ENCODE results near the gene UNK. TPM values are rescaled to one million over a fixed set of nuclear protein-coding genes. Genes with fewer than 3 reads are reported as not detected.

UNK gene
- total and polyA plus RNA-seq, 2 of the 13 experiments (the other 11 are each of a cell fraction or from before 2014, with no cell fraction given), result 31.6 to 33.0 TPM

DNA sequence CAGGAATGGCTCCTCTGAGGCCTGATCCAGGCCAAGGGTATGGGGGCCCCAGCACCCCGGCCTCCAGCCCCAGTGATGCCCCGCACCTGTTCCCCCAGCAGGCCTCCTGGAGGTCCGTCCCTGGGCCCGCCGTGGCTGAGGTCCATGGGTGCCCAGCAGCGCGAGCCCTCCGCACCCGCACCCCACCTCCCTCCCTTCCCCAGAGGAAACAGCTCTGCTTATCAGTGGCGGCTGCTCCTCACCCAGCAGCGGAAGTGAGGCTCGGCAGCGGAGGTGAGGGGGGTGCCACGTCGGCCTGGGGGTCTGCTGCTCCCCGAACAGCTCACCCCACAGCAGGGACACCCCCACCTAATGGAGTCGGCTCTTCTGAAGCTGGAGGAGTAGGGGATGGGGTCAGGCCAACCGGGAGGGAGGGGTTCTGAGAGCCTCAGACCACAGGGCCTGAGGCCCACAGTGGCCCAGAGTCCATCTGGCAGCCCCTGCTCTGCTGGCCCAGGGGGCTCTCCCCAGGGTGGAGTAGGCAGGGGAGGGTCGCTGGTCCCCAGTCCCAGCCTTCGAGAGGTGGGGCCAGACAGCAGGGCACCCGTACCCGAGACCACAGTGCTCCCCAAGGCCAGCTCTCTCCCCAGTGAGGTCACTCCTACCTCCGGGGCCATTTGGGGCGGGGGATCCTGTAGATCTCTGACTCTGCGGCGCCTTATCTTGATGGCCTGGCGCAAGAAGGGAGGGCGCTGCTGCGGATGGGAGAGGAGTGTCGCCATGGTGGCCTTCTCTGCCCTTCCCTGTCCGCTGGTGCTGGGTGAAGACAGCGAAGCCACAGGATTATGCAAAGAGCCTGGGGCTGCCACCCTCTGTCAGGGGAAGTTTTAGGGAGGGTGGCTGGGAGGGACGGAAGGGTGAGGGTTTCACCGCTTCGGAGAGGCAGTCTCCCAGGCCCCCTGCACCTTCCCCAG, 59.2 kb downstream of the UNK start, which contains the start of gene UNC13D (continued):
- TF ChIP-seq, protein P1, sequence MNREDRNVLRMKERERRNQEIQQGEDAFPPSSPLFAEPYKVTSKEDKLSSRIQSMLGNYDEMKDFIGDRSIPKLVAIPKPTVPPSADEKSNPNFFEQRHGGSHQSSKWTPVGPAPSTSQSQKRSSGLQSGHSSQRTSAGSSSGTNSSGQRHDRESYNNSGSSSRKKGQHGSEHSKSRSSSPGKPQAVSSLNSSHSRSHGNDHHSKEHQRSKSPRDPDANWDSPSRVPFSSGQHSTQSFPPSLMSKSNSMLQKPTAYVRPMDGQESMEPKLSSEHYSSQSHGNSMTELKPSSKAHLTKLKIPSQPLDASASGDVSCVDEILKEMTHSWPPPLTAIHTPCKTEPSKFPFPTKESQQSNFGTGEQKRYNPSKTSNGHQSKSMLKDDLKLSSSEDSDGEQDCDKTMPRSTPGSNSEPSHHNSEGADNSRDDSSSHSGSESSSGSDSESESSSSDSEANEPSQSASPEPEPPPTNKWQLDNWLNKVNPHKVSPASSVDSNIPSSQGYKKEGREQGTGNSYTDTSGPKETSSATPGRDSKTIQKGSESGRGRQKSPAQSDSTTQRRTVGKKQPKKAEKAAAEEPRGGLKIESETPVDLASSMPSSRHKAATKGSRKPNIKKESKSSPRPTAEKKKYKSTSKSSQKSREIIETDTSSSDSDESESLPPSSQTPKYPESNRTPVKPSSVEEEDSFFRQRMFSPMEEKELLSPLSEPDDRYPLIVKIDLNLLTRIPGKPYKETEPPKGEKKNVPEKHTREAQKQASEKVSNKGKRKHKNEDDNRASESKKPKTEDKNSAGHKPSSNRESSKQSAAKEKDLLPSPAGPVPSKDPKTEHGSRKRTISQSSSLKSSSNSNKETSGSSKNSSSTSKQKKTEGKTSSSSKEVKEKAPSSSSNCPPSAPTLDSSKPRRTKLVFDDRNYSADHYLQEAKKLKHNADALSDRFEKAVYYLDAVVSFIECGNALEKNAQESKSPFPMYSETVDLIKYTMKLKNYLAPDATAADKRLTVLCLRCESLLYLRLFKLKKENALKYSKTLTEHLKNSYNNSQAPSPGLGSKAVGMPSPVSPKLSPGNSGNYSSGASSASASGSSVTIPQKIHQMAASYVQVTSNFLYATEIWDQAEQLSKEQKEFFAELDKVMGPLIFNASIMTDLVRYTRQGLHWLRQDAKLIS (CRISPR knock-in tag; IDR thresholded peaks at IDR 0.05), result 0 out of 2 replicates have a peak, but pooled peaks have one; percentile 32
- TF ChIP-seq MAZ (IDR thresholded peaks at IDR 0.05; ENCODE audit: borderline replicate concordance, low read depth, low read length) (peak; percentile 27), MAZ (CRISPR knock-in tag; IDR thresholded peaks at IDR 0.05; ENCODE audit: low read depth) (peak; percentile 58), LCORL (IDR thresholded peaks at IDR 0.05) (no peak), LCORL (CRISPR knock-in tag; IDR thresholded peaks at IDR 0.05) (peak; percentile 16; the same call in 1 of the 2 replicates), ZNF232 (CRISPR knock-in tag; IDR thresholded peaks at IDR 0.05; ENCODE audit: borderline replicate concordance) (peak; percentile 50; the same call in 1 of the 2 replicates), NRL (CRISPR knock-in tag; IDR thresholded peaks at IDR 0.05; ENCODE audit: borderline replicate concordance) (peak; percentile 71), ZNF616 (CRISPR knock-in tag; IDR thresholded peaks at IDR 0.05; ENCODE audit: low read depth) (no peak), ZNF839 (CRISPR knock-in tag; IDR thresholded peaks at IDR 0.05; ENCODE audit: borderline replicate concordance) (peak; percentile 55; the same call in 1 of the 2 replicates), ZFP82 (CRISPR knock-in tag; IDR thresholded peaks at IDR 0.05; ENCODE audit: borderline replicate concordance) (peak; percentile 70; the same call in 1 of the 2 replicates), ZNF891 (CRISPR knock-in tag; IDR thresholded peaks at IDR 0.05) (peak; percentile 90), HIVEP1 (CRISPR knock-in tag; IDR thresholded peaks at IDR 0.05) (peak; percentile 13; the same call in 1 of the 2 replicates), HNRNPL (IDR thresholded peaks at IDR 0.05; ENCODE audit: low read depth, low read length) (0 out of 2 replicates have a peak, but pooled peaks have one; percentile 29), RXRB (CRISPR knock-in tag; IDR thresholded peaks at IDR 0.05; ENCODE audit: borderline replicate concordance) (peak; percentile 13; the same call in 1 of the 2 replicates)
- TF ChIP-seq, protein P2, sequence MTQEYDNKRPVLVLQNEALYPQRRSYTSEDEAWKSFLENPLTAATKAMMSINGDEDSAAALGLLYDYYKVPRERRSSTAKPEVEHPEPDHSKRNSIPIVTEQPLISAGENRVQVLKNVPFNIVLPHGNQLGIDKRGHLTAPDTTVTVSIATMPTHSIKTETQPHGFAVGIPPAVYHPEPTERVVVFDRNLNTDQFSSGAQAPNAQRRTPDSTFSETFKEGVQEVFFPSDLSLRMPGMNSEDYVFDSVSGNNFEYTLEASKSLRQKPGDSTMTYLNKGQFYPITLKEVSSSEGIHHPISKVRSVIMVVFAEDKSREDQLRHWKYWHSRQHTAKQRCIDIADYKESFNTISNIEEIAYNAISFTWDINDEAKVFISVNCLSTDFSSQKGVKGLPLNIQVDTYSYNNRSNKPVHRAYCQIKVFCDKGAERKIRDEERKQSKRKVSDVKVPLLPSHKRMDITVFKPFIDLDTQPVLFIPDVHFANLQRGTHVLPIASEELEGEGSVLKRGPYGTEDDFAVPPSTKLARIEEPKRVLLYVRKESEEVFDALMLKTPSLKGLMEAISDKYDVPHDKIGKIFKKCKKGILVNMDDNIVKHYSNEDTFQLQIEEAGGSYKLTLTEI (CRISPR knock-in tag; conservative IDR thresholded peaks at IDR 0.05), result no peak
- TF ChIP-seq, protein P3, sequence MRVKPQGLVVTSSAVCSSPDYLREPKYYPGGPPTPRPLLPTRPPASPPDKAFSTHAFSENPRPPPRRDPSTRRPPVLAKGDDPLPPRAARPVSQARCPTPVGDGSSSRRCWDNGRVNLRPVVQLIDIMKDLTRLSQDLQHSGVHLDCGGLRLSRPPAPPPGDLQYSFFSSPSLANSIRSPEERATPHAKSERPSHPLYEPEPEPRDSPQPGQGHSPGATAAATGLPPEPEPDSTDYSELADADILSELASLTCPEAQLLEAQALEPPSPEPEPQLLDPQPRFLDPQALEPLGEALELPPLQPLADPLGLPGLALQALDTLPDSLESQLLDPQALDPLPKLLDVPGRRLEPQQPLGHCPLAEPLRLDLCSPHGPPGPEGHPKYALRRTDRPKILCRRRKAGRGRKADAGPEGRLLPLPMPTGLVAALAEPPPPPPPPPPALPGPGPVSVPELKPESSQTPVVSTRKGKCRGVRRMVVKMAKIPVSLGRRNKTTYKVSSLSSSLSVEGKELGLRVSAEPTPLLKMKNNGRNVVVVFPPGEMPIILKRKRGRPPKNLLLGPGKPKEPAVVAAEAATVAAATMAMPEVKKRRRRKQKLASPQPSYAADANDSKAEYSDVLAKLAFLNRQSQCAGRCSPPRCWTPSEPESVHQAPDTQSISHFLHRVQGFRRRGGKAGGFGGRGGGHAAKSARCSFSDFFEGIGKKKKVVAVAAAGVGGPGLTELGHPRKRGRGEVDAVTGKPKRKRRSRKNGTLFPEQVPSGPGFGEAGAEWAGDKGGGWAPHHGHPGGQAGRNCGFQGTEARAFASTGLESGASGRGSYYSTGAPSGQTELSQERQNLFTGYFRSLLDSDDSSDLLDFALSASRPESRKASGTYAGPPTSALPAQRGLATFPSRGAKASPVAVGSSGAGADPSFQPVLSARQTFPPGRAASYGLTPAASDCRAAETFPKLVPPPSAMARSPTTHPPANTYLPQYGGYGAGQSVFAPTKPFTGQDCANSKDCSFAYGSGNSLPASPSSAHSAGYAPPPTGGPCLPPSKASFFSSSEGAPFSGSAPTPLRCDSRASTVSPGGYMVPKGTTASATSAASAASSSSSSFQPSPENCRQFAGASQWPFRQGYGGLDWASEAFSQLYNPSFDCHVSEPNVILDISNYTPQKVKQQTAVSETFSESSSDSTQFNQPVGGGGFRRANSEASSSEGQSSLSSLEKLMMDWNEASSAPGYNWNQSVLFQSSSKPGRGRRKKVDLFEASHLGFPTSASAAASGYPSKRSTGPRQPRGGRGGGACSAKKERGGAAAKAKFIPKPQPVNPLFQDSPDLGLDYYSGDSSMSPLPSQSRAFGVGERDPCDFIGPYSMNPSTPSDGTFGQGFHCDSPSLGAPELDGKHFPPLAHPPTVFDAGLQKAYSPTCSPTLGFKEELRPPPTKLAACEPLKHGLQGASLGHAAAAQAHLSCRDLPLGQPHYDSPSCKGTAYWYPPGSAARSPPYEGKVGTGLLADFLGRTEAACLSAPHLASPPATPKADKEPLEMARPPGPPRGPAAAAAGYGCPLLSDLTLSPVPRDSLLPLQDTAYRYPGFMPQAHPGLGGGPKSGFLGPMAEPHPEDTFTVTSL (CRISPR knock-in tag; IDR thresholded peaks at IDR 0.05; ENCODE audit: borderline replicate concordance), result 0 out of 2 replicates have a peak, but pooled peaks have one; percentile 22

All from HepG2 (cell line).